Effector CD8-positive, alpha-beta T cell (primary cell): ENCODE data around the gene NME8.

ENCODE experiments used
- DNase-seq: peaks from one replicate; lab custom pipeline; 2025; lab: John Stamatoyannopoulos, UW

NME8 gene

DNA sequence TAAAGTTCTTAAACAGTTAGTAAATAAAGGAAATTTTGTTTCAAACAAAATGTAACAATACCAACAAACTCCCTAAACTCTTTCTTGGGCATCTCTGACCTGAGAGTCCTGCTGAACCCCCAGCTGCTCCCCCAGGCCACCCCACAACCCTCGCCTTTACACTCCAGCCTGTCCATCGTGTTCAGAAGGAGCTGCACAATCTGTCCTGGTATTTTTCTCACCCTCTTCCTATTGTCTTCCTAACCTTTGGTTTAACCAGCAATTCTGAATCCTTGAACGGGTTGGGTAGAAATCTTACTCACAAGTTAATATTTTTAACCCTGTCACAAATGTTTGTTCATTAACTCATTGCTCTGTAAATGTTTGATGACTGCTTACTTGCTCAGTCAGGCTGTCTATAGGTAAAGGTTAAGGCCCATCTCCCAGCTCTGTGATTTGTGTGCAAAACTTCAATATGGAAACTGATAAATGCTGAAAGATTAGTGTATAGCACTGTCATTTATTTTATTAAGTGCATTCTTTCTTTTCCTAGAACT is 51.4 kb downstream of the NME8 start:
- no peak for DNase-seq

DNA sequence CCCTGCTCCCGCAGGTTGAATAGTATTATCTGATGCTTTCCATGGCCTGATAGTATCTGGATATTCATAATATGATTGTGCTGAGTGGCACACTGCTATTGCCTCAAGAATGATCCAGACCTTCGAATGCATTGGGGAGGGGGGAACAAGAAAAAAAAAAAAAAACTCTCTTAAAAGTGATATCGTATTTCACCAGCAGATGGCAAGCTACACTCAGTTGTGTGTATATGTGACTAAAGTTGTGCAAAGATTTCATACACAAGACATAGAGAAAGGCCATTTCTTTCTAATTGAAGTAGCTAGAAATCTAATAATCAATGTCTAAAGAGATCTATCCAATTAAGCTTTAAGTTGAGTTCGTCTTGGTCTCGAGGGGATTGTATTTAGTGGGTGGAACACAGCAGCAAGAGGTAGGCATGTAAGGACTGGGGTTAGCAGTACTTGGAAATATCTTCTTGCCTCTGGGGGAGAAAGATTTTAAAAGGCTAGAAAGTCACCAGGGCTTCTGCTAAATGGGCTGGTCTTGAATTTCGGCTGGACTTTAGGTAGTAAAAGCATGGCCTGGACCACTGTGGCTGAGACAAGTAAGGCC is 52.9 kb downstream of the NME8 start:
- no peak for DNase-seq

GRCh38 chr7:37901890-37902524 is 53.6 kb downstream of the NME8 start:
- no peak for DNase-seq

DNA sequence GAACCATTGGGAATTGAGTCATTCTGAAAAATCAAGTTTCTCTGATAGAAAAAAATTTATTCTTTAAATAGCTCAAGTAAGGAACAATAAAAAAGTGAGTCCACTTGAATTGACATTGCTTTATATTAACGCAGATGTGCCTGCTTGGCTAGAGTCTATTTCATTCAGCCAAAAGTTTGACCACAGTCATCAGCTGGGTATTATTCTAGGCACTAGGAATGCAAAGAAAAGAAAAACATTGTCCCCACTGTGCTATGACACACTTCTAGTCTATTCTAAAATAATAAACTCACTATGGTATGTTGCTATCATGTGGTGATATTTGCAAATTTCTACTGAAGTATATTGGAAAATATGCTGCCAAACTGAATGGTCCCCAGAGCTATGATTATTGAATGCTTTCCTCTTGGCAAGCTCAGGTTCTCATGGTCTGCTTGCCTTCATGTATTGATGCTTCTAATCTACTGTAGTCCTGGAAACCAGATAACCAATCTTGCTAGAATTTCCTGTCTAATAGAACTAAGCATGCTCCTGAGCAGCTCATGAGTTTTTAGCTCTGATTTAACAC is 59.9 kb downstream of the NME8 start:
- DNase-seq, result no peak

GRCh38 chr7:37912756-37913155 is 64.4 kb downstream of the NME8 start:
- no peak for DNase-seq

DNA sequence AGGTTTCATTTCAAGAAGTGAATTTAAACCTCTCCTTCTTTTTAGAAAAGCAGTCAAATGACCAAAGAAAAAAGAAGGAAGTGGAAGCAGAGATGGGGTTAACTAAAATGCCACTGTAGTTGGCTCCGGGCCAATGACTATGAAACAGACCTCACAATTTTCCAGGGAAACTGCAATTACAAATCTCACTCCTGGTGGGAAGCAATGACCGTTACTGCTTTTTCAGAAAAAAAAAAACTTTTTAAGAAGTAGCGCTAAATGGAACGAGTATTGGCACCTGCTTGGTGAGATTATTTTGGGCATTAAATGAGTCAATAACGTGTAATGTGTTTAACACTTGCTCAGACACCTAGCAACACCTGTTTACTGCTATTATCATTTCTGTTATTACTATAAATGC is 67.0 kb downstream of the NME8 start:
- DNase-seq, result no peak

GRCh38 chr7:37916017-37916672 is 67.7 kb downstream of the NME8 start:
- no peak for DNase-seq

GRCh38 chr7:37916673-37917660 is 68.6 kb downstream of the NME8 start, which contains the start of gene SFRP4:
Gene SFRP4, minus strand, starts transcription at chr7:37916817. Its CDS starts 280 bp downstream, at chr7:37916537.
- DNase-seq, result no peak

- DNase-seq, result no peak
Measured at GRCh38 chr7:37918526-37918925, 70.1 kb downstream of the NME8 start.

DNA sequence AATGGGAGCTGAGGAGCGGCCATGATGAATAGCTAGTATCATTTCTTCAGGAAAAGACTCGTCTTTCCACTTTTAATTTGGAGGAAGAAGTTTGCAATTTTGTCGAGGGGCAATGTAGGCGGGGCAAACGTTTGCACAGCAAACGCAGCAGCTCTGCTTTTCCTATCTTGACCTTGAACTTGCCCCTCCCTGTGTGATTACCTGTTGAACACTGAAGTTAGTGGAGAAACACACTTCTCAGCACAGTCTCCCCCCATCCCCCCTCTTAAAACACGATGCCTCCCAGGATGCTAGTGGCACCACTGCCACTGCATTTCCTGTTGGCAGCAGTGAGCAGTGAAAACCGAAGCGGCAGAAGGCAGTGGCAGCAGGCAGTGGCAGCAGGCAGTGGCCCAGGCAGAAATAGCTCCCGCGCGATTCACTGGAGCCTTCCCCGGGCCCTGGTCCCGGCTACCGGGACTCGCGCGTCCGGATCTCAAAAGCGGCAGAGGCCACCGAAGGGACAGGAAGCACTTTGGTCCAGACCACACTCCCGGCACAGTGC is 72.0 kb downstream of the NME8 start, which contains the start of gene EPDR1:
TSS of gene EPDR1 (plus strand) at position 336 of the 544 bp plus-strand sequence. CDS start 300 bp downstream, outside the sequence.
- no peak for DNase-seq

DNA sequence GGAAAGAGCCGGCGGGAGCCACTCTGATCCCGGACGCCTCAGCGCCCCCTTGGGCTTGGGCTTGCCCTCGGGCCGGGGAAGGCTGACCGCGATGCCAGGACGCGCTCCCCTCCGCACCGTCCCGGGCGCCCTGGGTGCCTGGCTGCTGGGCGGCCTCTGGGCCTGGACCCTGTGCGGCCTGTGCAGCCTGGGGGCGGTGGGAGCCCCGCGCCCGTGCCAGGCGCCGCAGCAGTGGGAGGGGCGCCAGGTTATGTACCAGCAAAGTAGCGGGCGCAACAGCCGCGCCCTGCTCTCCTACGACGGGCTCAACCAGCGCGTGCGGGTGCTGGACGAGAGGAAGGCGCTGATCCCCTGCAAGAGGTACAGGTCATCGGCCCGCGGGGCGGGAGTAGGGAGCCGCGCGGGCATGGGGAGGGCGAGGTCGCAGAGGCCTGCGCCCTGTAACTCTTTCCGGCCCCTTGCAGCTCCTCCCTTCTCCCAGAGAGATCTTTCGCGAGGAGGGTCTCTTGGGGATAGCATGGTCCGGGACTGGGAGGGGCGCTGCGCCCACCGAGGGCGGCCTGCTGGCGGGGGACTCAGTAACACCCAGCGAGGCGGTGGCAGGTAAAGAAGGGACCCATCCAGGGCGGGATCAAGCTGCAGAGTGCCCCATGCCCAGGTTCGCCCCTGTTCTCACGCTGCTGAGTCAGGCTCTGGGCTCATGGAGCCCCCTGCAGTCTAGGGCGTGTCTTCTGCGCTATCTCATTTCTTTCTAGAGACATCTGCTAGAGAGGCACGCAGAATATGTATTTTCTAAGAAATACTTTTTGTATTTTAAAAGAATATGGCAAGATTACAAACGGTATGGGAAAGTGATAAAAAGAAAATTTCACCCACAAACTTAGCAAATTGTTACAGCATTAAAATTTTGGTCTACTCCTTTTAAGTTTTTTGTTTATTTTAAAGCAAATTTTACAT is 72.7 kb downstream of the NME8 start:
- DNase-seq, result no peak

- DNase-seq, result no peak
Measured at GRCh38 chr7:37921876-37922275, 73.5 kb downstream of the NME8 start.

DNA sequence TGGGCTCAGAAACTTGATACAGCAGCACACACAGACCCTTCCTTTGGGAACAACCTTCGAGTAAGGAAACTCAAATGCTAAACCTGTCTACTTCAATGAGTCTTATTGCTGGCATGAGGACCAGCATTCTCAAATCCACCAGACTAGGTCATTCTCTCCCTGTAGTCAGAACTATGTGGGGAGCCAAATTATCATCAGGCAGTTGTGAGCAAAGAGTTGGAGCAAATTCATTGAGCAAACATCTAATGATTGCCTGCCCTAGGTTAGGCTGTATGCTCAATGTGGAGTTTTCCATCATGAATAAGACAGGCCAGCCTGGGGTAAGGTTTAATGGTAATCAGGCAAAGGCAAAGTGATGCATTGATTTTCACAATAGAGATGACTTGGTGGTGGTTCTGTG is 75.6 kb downstream of the NME8 start:
- no peak for DNase-seq

DNA sequence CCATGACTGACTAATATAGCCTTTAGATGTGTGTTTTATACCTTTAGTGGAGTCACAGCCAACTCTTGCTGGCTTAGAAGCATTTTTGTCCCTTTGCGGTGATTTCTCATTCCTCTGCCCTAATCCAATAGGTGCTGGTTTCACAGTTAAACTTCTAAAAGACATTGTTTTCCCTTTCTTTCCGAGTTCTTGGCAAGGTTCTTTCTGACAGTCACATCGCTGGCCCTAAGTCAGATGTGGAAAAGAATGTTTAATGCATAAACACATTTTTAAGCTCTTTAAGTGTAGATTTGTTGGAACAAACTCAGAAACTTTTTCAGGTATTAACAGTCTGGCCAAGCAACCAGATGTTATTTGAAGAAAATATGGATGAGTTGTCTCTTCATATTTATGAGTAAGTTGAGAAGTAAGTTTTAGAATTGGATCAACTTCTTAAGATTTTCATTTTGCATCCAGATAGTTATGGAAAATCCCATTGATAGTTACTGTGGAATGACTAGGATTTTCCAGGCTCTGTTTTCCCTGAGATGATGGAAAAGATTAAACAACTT is 76.2 kb downstream of the NME8 start:
- DNase-seq, result no peak

DNA sequence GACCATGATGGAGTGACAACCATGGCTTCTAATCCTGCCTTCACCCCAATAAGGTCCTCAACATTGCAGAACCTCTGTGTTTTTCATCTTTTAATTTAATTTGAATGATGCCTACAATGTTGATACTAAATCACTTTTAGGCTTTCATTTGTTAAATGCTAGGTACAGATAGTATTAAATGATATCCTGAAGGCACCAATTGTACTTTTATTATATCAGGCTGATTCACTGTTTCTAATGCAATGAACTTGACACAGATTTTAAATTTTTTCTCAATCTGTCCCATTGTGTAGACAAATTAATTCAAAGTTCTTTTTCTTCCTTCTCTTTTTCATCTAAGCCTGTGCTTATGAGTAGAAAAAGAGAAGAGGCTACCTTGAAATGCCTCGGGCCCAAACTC is 77.2 kb downstream of the NME8 start:
- DNase-seq, result no peak

DNA sequence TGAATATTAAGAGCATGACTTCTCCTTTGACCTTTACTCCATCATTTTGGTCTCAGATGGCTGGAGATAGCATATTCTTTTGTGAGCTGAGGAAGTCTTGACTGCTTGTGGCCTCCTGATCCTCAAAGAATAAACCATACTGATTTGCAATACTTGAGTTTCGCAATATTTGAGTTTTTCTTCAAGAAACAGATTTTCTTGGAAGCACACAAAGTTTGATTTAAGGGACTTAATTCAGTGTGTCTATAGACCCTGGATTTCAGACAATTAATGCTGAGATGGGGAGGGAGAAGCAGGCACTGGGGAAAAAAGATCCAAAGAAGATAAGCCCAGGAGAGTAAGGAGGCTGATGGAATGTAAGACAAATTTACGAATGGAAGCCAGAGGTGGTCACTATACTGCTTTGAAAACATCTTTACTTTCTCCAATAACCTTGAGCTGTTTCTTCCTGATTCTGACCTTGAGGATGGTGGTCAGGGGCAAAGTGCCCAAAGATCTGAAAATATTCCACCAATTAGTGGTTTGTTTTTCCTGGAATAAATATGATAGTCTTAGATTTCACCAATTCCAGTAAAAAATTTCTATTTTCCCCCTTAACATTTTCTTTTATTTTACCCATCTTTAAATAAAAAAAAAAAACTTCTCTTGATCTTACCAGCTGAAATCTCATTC is 79.5 kb downstream of the NME8 start:
- no peak for DNase-seq

DNA sequence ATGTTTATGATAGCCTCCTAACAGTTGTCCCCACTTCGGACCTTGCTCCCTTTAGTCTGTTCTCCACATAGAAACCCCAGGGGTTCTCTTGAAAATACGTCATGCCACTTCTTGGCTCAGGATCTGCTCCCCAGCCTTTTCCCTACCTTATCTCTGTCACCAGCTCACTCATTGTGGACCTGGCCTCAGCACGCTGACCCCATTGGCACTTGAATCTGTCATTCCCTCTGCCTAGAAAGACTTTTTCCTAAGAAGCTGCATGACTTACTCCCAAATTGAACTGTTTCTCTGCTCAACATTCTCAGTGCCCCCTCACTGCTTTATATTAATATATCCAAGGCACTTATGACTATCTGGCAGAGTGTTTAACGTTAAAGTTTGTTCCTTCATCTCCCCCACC is 80.5 kb downstream of the NME8 start:
- no peak for DNase-seq

DNA sequence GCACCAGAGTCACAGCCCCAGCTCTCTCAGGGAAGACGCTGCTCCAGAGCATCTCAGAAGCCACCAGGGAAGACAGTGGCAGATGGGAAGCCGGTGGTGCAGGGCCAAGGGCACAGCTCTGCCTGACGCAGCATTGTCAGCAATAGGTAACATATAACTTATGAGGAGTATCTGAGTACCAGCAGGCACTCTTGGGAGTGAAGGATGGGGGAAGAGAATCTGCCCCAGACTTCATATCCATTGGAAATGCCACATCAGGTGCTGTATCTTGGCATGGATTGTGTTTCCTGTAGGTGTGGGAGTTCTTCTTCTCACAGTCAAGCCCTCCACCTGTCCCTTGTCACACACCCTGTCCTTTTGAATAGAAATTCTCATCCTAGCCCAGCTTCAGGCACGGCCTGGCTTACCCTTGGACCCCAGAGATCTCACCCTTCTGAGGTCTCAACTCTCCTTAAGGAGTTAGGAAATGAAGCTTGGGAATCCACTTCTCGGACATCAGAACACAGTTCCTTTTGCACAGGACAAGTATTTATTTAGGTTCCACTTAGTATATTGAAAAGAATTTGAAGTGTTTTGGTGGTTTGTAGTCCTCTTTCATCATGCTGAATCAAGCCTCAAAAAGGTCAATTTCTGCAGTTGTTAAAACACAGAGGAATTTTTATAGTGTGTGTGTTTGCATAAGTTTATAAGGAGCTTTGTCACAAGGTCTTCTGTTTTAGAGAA is 82.0 kb downstream of the NME8 start:
- DNase-seq, result no peak
